NCI-H1105 treated with DMSO at 0.1 percent for 48 hours (cell line): ENCODE results near the gene FAM118A.
"Not testable (repeated sequence)": the region's sequence is repeated elsewhere in the genome, so short reads cannot be mapped to it uniquely, and the experiment has no call there.

Experiments used
- DNase-seq: peaks from one replicate; lab custom pipeline; 2025; lab: John Stamatoyannopoulos, UW

The FAM118A gene

DNA sequence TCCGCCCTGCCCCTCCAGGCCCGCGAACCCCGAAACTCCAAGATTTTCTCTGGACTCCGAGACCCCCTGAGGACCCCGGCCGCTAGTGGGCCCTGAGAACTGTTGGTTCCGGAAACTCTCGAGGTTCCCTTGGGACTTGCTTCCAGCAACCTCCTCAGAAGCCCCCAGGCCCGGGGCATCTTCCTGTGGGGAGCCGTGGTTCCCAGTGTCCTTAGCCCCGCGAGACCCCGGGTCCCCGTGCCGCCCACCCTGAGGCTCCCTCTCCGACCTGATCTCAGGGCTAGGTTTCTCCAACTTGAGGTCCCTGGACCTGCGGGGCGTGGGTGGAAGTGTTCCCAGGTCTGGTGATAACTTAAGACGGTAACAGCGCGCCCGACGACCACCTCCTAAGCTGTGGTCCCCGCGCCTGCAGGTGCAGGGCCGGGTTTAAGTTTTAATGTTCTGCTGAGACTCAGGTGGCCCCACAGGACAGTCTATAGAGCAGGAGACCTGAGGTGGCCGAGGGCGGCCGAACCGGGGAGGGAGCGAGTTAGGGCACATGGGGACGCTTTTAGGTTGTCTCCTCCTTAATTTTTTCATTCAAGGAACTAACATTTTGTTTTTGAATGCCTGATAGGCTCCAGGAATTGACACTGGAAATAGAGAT, 720 bp downstream of the FAM118A start:
- DNase-seq, result no peak

DNA sequence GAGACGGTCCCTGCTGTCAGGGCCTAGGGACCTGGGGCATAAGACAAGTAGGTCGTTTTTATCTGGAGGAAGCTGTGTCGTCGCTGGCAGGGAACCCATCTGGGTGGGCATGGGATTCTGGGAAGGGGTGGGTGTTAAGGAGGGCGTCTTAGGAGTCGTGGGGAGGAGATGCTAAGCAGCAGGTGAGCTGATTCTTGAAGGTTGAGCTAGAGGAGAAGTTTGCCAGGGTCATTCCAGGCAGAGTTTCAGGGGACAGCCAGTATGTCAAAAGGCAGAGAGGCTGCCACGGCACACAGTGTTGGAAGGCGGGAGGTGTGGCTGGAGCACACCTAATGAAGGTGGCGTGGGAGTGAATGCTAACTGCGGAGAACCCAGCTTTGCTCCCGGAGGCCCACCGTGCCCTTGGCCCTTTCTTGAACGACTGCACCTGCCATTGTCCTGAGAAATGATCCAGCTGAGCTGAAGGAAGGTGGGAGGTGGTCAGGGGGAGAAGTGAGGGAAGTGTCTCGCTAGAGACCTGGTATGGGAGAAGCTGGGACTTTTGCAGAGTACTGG, 1.3 kb downstream of the FAM118A start:
- no peak for DNase-seq

DNA sequence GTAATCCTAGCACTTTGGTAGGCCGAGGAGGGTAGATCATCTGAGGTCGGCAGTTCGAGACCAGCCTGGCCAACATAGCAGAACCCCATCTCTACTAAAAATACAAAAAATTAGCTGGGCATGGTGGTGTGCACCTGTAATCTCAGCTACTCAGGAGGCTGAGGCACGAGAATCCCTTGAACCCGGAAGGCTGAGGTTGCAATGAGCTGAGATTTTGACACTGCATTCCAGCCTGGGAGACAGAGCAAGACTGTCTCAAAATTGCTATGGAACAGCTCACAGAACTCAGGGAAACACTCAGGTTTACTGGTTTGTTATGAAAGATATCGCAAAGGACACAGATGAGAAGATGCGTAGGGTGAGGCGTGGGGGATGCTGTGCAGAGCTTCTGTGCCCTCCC, 2.7 kb downstream of the FAM118A start:
- no peak for DNase-seq

DNA sequence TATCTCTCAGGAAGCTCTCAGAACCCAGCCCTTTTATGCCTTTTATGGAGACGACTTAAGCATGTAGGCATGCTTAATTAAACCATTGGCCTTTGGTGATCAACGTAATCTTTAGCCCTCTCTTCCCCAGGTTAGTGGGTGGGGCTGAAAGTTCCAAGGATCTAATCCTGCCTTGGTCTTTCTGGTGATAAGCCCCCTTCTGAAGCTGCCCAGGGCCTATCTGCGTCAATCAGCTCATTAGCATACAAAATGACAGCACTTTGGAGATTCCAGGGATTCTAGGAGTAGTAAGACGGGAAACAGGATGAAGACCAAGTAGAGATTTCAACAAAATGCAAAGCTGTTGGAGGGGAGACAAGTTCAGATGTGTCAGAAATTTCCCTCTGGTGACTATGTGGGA, 3.1 kb downstream of the FAM118A start:
- DNase-seq, result no peak

GRCh38 chr22:45314054-45314721, 4.5 kb downstream of the FAM118A start:
- no peak for DNase-seq

- DNase-seq, result no peak
Measured at GRCh38 chr22:45314786-45315185, 5.1 kb downstream of the FAM118A start.

- DNase-seq, result no peak
Measured at GRCh38 chr22:45316796-45317526, 7.2 kb downstream of the FAM118A start.

DNA sequence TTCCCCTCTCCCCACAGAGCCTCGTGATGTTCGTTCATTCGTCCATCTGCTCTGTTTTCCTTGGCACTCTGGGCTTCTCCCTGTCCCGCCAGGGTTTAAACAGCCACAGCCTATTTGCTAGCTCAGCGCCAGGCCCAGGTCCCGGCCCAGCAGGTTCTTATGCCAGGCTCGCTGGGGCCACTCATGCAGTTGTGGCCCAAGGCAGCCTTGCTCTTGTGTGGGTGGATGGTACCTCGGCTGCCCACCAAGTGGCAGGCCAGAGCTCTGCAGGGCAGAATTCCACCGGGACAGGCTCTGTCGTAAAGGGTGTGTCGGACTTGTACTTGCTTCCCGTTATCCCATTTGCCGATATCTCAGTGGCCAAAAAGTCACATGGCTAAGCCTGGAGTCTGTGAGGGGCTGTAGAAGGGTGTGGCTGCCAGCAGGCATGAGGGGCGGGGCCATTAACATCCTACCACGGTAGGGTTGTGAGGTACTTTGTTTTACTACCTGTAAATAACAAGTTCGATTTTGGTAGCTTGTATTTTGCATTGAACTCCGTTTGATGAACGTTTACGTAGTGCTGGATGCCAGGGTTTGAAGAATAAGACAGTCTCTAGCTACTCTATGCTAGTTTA, 7.9 kb downstream of the FAM118A start:
- DNase-seq, result no peak

DNA sequence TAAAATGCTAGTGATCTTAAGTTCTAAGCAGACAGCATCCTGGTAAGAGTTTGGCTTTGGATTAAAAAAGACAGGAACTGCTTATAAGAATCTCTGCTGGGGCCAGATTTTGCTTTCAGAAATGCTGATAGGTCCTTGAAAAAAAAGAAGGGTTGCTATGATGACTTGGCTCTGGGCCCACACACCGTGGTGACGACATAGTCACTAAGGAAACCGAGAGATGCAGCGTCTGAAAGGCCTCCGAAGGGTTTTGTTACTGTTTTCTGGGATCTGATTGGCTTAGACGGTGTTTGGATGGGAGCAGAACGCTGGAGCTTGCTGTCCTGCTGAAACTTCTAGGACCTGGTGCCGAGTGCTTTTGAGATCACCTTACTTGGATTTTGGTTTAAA, 8.4 kb downstream of the FAM118A start:
- peak; percentile 90 for DNase-seq

- DNase-seq, result no peak
Measured at GRCh38 chr22:45318558-45319323, 9.0 kb downstream of the FAM118A start.

- DNase-seq, result no peak
Measured at GRCh38 chr22:45319324-45319685, 9.6 kb downstream of the FAM118A start.

DNA sequence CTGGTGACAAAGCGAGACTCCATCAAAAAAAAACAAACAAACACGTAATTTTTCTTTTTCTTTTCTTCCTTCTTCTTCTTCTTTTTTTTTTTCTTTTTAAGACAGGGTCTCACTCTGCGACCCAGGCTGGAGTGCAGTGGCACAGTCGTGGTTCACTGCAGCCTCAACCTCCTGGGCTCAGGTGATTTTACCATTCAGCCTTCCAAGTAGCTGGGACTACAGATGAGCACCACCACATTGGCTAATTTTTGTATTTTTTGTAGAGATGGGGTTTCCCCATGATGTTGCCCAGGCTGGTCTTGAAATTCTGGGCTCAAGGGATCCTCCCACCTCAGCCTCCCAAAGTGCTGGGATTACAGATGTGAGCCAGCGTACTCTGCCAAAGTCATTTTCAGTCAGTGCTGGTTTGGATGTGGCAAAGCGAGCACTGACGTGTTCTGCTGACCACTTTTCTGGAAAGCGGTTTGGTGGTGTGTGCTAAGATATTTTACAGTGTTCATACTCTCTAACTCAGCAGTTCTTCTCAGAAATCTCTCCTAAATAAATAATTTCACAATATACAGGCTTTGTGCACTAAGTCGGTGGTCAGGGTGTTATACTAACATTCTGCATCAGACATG, 10.7 kb downstream of the FAM118A start:
- no peak for DNase-seq

- DNase-seq, result no peak
Measured at GRCh38 chr22:45321827-45322226, 12.1 kb downstream of the FAM118A start.

GRCh38 chr22:45322873-45323525, 13.3 kb downstream of the FAM118A start:
- no peak for DNase-seq

GRCh38 chr22:45323695-45324094, 14.0 kb downstream of the FAM118A start:
- no peak for DNase-seq

GRCh38 chr22:45324311-45324711, 14.6 kb downstream of the FAM118A start:
- DNase-seq, result no peak

DNA sequence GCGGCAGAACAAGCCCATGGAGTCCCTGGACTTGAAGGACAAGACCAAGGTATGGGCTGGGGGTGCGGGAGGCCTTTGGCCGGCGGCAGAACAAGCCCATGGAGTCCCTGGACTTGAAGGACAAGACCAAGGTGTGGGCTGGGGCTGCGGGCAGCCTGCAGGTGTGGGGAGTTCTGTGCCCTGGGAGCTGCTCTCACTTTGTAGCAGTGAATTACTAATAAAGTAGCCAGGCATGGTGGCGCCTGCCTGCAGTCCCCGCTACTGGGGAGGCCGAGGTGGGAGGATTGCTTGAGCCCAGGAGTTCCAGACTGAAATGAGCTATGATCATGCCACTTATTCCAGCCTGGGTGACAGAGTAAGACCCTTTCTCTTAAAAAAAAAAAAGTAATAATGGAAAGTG, 18.5 kb downstream of the FAM118A start:
- DNase-seq, result not testable (repeated sequence)

DNA sequence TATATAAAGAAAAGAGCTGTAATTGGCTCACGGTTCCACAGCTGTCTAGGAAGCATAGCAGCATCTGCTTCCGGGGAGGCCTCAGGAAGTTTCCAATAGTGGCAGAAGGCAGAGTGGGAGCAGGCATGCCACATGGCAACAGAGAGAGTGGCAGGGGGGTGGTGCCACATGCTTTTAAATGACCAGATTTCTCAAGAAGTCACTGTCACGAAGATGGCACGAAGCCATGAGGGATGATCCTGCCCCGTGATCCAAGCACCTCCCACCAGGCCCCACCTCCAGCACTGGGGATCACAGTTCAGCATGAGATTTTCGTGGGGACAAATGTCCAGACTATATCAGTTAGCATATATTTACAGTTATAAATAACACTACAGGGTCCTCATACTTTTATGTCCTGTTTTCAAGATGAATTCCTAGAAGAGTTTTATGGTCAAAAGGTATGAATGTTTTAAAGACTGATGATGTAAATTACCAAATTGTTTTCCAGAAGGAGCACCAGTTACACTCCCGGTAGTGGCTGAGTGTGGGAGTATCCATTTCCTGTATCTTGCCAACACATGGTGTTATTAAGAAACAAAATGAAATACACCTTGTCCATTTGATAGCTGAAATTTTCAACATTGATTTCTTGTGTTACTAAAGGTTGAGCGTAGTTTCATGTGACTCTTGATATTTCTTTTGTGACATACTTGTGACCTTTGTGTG, 19.2 kb downstream of the FAM118A start:
- DNase-seq, result peak; percentile 27

- peak; percentile 85 for DNase-seq
Measured at GRCh38 chr22:45329530-45329936, 19.8 kb downstream of the FAM118A start.

DNA sequence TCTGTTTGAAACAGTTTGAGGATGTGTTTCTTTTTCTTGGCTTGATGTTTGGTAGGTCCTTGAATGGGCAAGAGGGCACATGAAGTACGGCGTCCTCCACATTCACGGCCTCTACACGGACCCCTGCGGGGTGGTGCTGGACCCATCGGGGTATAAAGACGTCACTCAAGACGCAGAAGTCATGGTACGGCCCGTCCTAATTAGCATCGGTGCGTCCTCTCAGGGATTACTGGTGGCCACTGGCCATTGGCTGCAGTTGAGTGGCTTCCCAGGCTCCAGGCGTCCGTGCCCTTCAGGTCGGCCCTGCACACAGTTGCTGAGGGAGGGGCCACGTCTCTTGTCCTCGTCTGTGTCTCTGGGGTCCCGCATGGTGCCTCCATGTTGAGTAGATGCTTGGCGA, 20.8 kb downstream of the FAM118A start:
- no peak for DNase-seq
